CD4-positive, CD25-positive, alpha-beta regulatory T cell (primary cell): ENCODE data around the gene ITIH5. TPM values are rescaled to one million over a fixed set of nuclear protein-coding genes. Genes with fewer than 3 reads are reported as not detected.

ENCODE experiments used
- ATAC-seq, 2 donors: fragments of 150-1000 bp; cut with Tn5 transposase; one replicate each; pipeline ENCODE4 v1.10.0; 2021; ENCODE audit warnings: low read depth in 2 of 2, moderate number of reproducible peaks in 2 of 2, moderate library complexity in 1 of 2
- DNase-seq, 3 donors: peaks; one replicate each; pipeline versions ENCODE4 v3.0.0 to v3.0.0-alpha.2; 2012 to 2022; ENCODE audit warnings: mixed read lengths in 1 of 3
- H3K27ac ChIP-seq: one replicate; pipeline ENCODE4 v1.7.0; 2013; ENCODE audit warnings: mild to moderate bottlenecking, low read length; ENCODE audit not compliant: insufficient read depth, poor library complexity, severe bottlenecking
- H3K27me3 ChIP-seq: one replicate; pipeline ENCODE4 v1.7.0; 2013; ENCODE audit warnings: low read length; ENCODE audit not compliant: control insufficient read depth, insufficient read depth
- H3K36me3 ChIP-seq: one replicate; pipeline ENCODE4 v1.7.0; 2013; ENCODE audit warnings: mild to moderate bottlenecking, low read length, moderate library complexity; ENCODE audit not compliant: control insufficient read depth, insufficient read depth
- H3K4me1 ChIP-seq: 2 replicates; pipeline ENCODE4 v1.7.0; 2013; ENCODE audit warnings: mild to moderate bottlenecking, low read length; ENCODE audit not compliant: insufficient read depth, control insufficient read depth, poor library complexity, severe bottlenecking
- H3K4me3 ChIP-seq: one replicate; pipeline ENCODE4 v1.7.0; 2013; ENCODE audit warnings: low read depth, mild to moderate bottlenecking, low read length, moderate library complexity
- H3K9me3 ChIP-seq, 2 experiments: 1 replicate in 1 of 2; 2 replicates in 1 of 2; pipeline ENCODE4 v1.7.0; 2013; ENCODE audit warnings: low read length in 2 of 2, mild to moderate bottlenecking in 1 of 2, moderate library complexity in 1 of 2; ENCODE audit not compliant: control insufficient read depth in 2 of 2
- H3K27ac Mint-ChIP-seq, 3 donors: one replicate each; pipeline ENCODE4 v1.8.0; 2020 to 2022; ENCODE audit warnings: mild to moderate bottlenecking in 3 of 3, mixed read lengths in 3 of 3, moderate library complexity in 2 of 3
- H3K27me3 Mint-ChIP-seq: one replicate; pipeline ENCODE4 v1.8.0; 2022; ENCODE audit warnings: mild to moderate bottlenecking, mixed read lengths
- H3K36me3 Mint-ChIP-seq: one replicate; pipeline ENCODE4 v1.8.0; 2020; ENCODE audit warnings: mixed read lengths
- H3K4me1 Mint-ChIP-seq, 4 donors: one replicate each; pipeline ENCODE4 v1.8.0; 2020 to 2022; ENCODE audit warnings: mixed read lengths in 4 of 4, mild to moderate bottlenecking in 1 of 4
- H3K4me3 Mint-ChIP-seq, 4 donors: one replicate each; pipeline ENCODE4 v1.8.0; 2020 to 2022; ENCODE audit warnings: mild to moderate bottlenecking in 4 of 4, mixed read lengths in 4 of 4, moderate library complexity in 3 of 4
- H3K9me3 Mint-ChIP-seq, 7 donors: one replicate each; pipeline ENCODE4 v1.8.0; 2020 to 2022; ENCODE audit warnings: mixed read lengths in 7 of 7, mild to moderate bottlenecking in 3 of 7, moderate library complexity in 2 of 7
- polyA plus RNA-seq, 4 donors: library from polyadenylated mRNA; unstranded; fragments of 300-500 nt; fragmentation: Illumina TruSeq; gene quantifications; one replicate each; pipeline ENCODE4 v1.2.3, GENCODE V29; 2021
- total RNA-seq: library from RNA; stranded (reverse); gene quantifications from one replicate; pipeline ENCODE4 v1.2.3, GENCODE V29; 2022

The ITIH5 gene
- total and polyA plus RNA-seq, 5 donors from 2014 or later = not detected

- Mint-ChIP-seq H3K27me3 (peaks cover 32% of the 10 kb centered on the region), H3K9me3 (peaks cover 0 to 8% (median 0%) of the 10 kb centered on the region in 7 donors), H3K4me1 (no peaks in the 10 kb centered on the region), H3K36me3 (no peaks in the 10 kb centered on the region), H3K27ac (no peak overlapping the region), H3K4me3 (no peak overlapping the region)
- no peaks in the 10 kb centered on the region for H3K36me3 ChIP-seq
- DNase-seq = no peak
- ATAC-seq = no peak
- H3K27ac ChIP-seq = no peak overlapping the region
- H3K27me3 ChIP-seq = peaks cover 5% of the 10 kb centered on the region
- H3K9me3 ChIP-seq = no peaks in the 10 kb centered on the region
- no peak overlapping the region for H3K4me3 ChIP-seq
- H3K4me1 ChIP-seq = no peaks in the 10 kb centered on the region
Observed at GRCh38 chr10:7642491-7643011, 24.2 kb downstream of the ITIH5 start.

GRCh38 chr10:7635408-7636125 lies 31.2 kb downstream of the ITIH5 start:
- H3K27me3 ChIP-seq = no peaks in the 10 kb centered on the region
- ATAC-seq = no peak
- H3K27ac Mint-ChIP-seq = no peak overlapping the region
- peaks cover 0 to 8% (median 0%) of the 10 kb centered on the region in 7 donors for H3K9me3 Mint-ChIP-seq
- no peaks in the 10 kb centered on the region for H3K9me3 ChIP-seq
- no peak overlapping the region for H3K4me3 ChIP-seq
- DNase-seq = no peak
- no peak overlapping the region for H3K27ac ChIP-seq
- no peaks in the 10 kb centered on the region for H3K4me1 ChIP-seq
- H3K4me1 Mint-ChIP-seq = no peaks in the 10 kb centered on the region
- no peak overlapping the region for H3K4me3 Mint-ChIP-seq
- no peaks in the 10 kb centered on the region for H3K36me3 ChIP-seq
- H3K27me3 Mint-ChIP-seq = peaks cover 28% of the 10 kb centered on the region
- H3K36me3 Mint-ChIP-seq = no peaks in the 10 kb centered on the region

GRCh38 chr10:7634142-7634894 lies 32.4 kb downstream of the ITIH5 start:
- no peaks in the 10 kb centered on the region for H3K4me1 Mint-ChIP-seq
- ATAC-seq = no peak
- DNase-seq = no peak
- H3K27me3 Mint-ChIP-seq = peaks cover 23% of the 10 kb centered on the region
- no peak overlapping the region for H3K27ac Mint-ChIP-seq
- Histone ChIP-seq H3K4me3 (no peak overlapping the region), H3K27me3 (no peaks in the 10 kb centered on the region), H3K9me3 (no peaks in the 10 kb centered on the region), H3K4me1 (no peaks in the 10 kb centered on the region), H3K27ac (no peak overlapping the region), H3K36me3 (no peaks in the 10 kb centered on the region)
- no peak overlapping the region for H3K4me3 Mint-ChIP-seq
- H3K9me3 Mint-ChIP-seq = peaks cover 0 to 8% (median 0%) of the 10 kb centered on the region in 7 donors
- H3K36me3 Mint-ChIP-seq = no peaks in the 10 kb centered on the region

- Histone ChIP-seq H3K27me3 (no peaks in the 10 kb centered on the region), H3K4me3 (no peak overlapping the region), H3K27ac (no peak overlapping the region), H3K9me3 (no peaks in the 10 kb centered on the region), H3K36me3 (no peaks in the 10 kb centered on the region), H3K4me1 (no peaks in the 10 kb centered on the region)
- H3K36me3 Mint-ChIP-seq = no peaks in the 10 kb centered on the region
- H3K4me1 Mint-ChIP-seq = peaks cover 0 to 4% (median 0%) of the 10 kb centered on the region in 4 donors
- ATAC-seq (no peak), DNase-seq (no peak)
- H3K9me3 Mint-ChIP-seq = peaks cover 0 to 2% (median 0%) of the 10 kb centered on the region in 7 donors
- H3K4me3 Mint-ChIP-seq = no peak overlapping the region
- H3K27me3 Mint-ChIP-seq = peaks cover 9% of the 10 kb centered on the region
- H3K27ac Mint-ChIP-seq = no peak overlapping the region
Observed at GRCh38 chr10:7626283-7626682, 40.5 kb downstream of the ITIH5 start.

DNA sequence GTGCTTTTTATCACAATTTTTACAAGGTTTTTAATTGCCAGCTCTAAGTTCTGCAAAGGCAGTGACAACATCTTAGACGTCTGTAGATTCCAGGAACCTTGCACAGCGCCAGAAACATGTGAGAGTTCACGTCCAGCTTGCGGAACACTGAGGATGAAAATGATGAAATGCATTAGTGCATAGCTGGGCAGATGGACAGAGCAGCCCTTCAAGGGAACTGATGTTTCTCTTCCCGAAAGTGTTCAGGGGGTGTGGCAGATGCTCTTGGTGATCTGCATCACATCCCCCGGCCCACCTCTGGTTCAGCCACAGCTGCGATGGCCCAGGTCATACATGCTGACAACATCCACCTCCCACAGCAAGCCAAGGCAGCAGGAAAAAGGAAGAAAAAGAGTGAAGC lies 40.9 kb downstream of the ITIH5 start:
- H3K27me3 Mint-ChIP-seq = peaks cover 9% of the 10 kb centered on the region
- DNase-seq (no peak), ATAC-seq (no peak)
- H3K4me1 ChIP-seq = no peaks in the 10 kb centered on the region
- H3K9me3 Mint-ChIP-seq = peaks cover 0 to 2% (median 0%) of the 10 kb centered on the region in 7 donors
- H3K36me3 ChIP-seq = no peaks in the 10 kb centered on the region
- no peak overlapping the region for H3K27ac Mint-ChIP-seq
- H3K27ac ChIP-seq = no peak overlapping the region
- no peaks in the 10 kb centered on the region for H3K36me3 Mint-ChIP-seq
- no peaks in the 10 kb centered on the region for H3K27me3 ChIP-seq
- no peak overlapping the region for H3K4me3 Mint-ChIP-seq
- no peaks in the 10 kb centered on the region for H3K9me3 ChIP-seq
- H3K4me3 ChIP-seq = no peak overlapping the region
- H3K4me1 Mint-ChIP-seq = peaks cover 0 to 4% (median 0%) of the 10 kb centered on the region in 4 donors

GRCh38 chr10:7625009-7625408 lies 41.8 kb downstream of the ITIH5 start:
- H3K4me3 ChIP-seq = no peak overlapping the region
- no peak overlapping the region for H3K27ac ChIP-seq
- Mint-ChIP-seq H3K36me3 (no peaks in the 10 kb centered on the region), H3K4me3 (no peak overlapping the region), H3K27me3 (peaks cover 9% of the 10 kb centered on the region), H3K9me3 (peaks cover 0 to 2% (median 0%) of the 10 kb centered on the region in 7 donors), H3K4me1 (peaks cover 0 to 4% (median 0%) of the 10 kb centered on the region in 4 donors), H3K27ac (no peak overlapping the region)
- no peaks in the 10 kb centered on the region for H3K9me3 ChIP-seq
- ATAC-seq (no peak), DNase-seq (no peak)
- H3K36me3 ChIP-seq = no peaks in the 10 kb centered on the region
- H3K4me1 ChIP-seq = no peaks in the 10 kb centered on the region
- no peaks in the 10 kb centered on the region for H3K27me3 ChIP-seq

DNA sequence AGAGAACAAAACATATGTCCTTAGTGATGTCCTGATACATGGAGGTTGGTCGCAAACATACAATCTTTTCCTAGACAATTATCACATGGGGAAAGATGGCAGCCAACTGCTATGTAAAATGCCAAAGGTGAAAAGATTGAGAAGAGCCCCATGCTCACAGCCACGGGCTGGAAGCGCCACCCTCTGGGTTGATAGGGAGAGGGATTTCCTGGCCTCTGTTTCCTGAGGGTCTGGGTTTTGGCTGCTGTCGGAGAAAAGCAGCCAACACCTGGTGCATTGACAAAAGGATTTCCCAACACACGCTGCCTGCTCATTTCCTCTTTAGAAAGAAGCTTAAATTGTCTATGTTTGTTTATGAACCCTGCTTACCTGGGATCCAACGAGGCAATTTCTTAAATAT lies 43.8 kb downstream of the ITIH5 start:
- H3K27ac ChIP-seq = no peak overlapping the region
- Mint-ChIP-seq H3K4me3 (no peak overlapping the region), H3K4me1 (peaks cover 0 to 4% (median 0%) of the 10 kb centered on the region in 4 donors), H3K27ac (no peak overlapping the region), H3K27me3 (peaks cover 9% of the 10 kb centered on the region), H3K9me3 (peaks cover 0 to 1% (median 0%) of the 10 kb centered on the region in 7 donors), H3K36me3 (no peaks in the 10 kb centered on the region)
- no peaks in the 10 kb centered on the region for H3K36me3 ChIP-seq
- no peaks in the 10 kb centered on the region for H3K4me1 ChIP-seq
- H3K9me3 ChIP-seq = no peaks in the 10 kb centered on the region
- no peak for DNase-seq
- no peaks in the 10 kb centered on the region for H3K27me3 ChIP-seq
- H3K4me3 ChIP-seq = no peak overlapping the region
- ATAC-seq = no peak
